ENCODE measurements around the gene PIK3R6.
"Not testable (repeated sequence)": the region's sequence is repeated elsewhere in the genome, so short reads cannot be mapped to it uniquely, and the experiment has no call there.

Gene PIK3R6

DNA sequence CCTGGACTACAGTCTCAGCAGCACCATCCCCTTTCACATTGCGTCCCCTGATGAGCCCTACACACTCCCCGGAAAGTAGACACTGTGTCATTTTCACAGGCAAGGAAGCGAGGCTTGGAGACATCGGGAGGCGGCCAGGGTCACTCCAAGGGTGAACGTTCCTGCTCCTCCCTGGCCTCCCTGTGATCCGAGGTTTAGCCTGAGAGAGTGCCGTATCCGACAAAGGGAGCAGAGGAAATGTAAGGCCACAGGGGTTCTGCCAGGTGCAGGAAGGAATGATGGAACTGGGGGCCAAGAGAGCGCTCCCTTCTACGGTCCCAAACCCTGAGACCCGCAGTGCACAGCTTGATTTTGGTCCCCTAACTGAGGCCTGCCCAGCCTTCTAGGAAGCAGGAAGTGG, 8.0 kb upstream of the PIK3R6 start:
- ATAC-seq: no peak
- no peak for DNase-seq

DNA sequence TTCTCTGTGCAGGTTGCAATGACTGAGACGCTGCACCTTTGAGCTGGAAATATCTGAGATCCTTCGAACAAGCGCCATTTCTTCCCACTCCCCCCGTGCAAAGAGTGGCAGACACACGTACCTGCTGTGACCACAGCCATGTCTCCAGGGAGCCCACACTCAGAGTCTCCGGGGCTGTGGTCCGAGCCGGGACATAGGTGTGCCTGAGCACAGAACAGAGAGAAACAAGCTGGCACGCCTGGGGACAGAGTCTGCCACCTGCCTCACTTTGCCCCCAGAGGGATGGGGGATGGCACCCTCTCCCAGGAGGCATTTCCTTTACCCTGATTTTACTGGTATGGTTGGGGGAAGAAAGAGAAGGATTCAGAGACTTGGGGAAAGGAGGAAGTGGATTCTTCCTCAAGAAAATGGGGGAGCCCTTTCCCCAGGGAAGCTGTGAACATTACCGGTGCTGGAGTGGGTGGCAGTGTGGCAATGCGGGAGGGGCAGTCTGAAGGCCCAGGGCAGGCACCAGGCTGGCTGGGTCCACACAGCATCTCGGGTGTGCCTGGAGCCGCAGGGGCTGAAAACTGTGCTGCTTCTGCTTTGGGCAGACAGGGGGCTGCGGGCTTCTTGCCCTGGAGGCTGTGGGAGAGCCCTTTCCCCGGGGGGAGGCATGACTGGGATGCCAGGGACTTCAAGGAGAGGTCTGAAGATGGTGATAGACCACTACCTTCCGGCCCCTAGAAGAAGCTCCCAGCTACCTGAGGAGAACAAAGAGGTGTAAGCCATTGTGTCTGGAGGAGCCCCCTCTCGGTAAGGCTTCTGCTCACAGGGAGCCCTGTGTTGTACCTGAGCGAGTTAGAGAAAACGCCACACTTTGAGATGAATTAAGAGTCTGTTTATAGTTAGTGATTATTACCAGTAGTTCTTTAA, 6.6 kb upstream of the PIK3R6 start:
- ATAC-seq (peak; percentile 32), DNase-seq (no peak)

DNA sequence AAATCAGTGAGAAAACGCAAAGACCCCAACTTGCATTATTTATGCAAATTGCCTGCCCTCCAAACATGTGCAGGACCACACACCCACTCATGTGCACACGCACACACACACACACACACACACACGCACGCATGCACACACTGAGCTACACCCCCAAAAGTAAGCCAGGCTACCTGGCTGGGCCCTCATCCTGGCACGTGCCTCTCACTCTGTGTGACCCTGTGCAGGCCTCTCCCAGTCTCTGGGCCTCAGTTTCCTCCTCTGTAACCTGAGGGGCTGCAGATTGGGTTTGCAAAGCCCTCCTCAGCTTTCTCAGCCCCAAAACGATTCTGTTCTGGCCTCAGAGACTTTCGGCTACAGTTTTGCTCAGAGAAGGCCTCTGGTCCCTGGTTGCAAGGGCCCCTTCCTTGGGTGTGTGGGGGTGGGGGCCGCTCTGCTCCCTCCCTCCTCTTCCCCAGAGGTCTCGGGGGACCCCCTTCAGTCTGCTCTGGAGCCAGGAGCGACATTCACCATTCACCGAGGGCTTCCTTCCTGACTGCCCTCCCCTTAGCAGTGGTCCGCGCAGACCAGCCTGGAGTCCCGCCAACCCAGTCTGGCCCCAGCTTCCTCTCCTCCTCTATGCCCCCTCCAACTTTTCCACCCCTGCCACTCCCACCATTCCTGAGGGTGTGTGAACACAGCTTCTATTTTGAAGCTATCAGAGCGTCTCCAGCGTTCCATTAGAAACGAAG, 5.4 kb upstream of the PIK3R6 start:
- no peak for DNase-seq
- ATAC-seq: no peak

DNA sequence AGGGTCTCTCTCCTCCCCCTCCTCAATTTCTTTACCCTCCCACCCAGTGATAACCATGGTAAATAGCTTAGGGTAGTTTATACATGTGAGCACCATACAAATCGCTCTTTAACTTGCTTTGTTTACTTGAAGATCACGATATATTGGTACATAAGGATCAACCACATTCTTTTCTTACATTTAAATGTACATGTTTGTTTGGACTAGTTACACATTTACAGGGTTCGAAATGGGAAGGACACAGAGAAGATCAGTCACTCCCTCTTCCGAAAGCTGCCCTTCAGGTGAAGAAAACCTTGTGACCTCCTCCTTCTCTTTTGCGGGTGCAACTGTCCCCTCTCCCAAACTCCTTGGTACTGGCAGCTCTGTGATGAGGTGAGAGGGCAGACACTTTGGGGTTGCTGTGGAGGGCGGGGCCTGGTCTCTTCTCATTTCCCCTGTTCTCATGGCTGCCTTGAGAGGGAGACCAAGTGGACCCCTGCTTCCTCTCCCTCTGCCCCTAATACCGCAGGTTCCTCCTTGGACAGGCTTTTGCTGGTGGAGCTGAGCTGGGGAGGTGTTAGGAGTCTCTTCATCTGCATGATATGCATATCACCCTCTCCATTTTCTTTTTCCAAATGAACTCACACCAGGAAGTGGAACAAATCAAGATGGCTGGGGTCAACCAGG, 4.7 kb upstream of the PIK3R6 start:
- no peak for ATAC-seq
- no peak for DNase-seq

DNA sequence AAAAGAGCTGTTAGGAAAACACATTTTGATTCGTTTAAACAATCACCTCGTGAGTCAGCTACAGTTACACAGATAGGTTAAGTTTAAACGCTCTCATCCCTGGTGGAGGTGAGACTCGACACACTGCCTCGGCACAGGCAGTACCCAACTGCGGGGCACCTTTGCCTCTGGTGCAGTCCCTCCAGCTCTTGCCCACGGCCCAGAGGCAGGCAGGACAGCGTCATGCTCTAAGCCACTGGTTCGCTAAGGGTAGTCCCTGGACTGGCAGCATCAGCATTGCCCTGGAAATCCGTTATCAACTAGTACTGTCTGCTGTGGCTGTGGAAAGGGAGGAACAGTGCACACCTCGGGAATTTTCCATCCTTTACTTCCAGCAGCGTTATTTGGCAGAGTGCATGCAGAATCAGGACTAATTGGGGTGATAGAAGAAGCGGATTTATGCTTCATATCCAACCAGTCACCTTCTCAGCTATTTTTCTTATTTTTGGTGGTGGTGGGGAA, 3.7 kb upstream of the PIK3R6 start:
- no peak for ATAC-seq
- no peak for DNase-seq

DNA sequence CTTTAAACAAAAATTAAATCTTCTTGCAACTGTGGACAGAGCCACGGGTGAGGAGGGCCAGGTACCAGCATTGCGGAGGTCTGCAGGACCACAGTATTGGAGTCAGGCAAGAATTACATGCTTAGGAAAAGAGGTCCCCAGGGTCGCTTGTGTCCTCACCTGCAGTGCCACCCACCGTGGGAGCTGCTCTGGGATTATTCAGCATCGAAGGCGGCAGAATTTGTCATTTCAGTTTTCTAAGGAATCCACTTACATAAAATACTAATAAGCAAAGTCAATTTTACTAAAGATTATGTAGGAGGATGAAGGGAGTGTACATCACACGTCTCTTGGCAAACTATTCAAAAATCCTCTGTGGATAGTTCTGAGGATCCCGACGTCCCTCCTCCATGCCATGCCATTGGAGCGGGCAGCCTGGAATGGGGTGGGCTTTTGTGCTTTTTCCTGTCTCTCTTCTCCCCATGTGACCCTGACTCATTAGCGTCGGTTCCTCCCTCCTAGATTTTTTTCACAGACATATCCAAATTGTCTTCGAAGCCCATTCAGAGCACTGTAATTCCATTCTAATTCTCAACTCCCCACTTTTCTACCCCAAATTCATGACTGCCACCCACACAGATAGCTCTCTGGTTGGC, 3.0 kb upstream of the PIK3R6 start:
- ATAC-seq: no peak
- DNase-seq: no peak

DNA sequence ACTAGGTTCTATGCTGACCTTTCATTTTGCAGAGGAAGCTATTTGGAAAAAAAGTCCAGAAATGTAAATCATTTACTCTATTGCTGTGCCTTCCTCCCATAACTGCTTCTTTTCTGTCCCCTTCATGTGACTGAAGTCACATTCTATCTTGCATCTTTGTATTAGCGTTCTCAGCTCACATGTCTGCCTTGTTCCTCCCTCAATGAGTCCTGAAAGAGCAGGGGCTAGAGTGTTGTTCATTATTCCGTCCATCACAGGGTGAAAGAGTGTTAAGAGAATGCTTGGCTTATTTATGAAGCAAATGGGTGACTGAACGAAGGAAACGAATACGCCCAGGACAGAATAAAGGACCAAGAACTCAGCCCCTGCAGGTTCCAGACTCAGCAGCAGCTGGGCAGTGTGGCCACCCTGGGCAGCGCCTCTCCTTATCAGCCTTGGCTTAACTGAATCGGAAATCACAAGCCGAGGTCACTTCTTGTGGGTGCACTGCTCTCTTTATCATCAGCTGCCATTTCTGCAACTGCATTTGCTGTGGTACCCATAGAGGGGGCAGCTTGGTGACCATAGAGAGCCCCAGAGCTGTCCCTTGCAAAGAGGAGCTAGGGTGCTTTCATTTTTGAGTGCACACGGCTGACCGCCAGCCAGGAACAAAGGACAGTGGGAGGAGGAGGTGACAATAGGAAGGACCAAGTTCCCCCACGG, 1.8 kb upstream of the PIK3R6 start:
- ATAC-seq (no peak), DNase-seq (no peak)

DNA sequence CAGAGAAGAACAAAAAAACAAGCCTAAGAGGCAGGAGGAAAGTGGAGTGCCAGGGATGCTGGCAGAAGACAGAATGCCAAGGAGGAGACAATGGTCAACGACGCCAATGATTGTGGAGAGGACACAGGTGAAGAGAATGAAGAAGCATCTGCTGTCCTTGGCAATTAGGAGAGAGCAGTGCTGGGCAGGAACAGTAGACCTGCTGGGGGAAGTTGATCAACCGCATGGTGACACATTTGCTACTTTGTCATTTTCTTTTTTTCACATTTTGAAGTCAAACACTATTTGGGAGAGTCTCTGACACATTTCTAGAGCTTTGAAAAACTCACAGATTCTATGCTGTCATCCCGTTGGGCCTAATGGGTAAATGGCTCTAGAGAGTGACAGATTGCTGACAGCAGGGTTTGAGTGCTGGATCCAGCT, 1.1 kb upstream of the PIK3R6 start:
- no peak for DNase-seq

DNA sequence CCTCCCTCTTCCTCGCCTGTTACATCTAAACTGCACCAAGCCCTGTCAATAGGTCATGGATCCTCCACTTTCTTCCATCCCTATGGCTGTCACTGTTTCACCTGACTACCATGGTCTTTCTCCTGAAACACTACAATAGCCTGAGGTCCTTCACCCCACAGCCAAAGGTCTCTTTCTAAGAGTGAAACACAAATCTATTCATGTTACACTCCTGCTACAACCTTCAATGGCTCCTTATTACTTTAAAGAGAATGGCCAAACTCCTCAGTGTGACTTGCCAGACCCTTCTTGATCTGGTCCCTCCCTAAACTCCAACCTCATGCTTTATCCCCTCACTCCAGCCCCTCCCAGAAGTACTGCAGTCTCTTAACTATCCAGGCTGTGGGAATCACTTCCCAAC, 618 bp upstream of the PIK3R6 start:
- no peak for DNase-seq
- ATAC-seq: no peak

More for the DNA sequence above, 1.1 kb upstream of the PIK3R6 start:
- peak; percentile 55 for ATAC-seq

DNA sequence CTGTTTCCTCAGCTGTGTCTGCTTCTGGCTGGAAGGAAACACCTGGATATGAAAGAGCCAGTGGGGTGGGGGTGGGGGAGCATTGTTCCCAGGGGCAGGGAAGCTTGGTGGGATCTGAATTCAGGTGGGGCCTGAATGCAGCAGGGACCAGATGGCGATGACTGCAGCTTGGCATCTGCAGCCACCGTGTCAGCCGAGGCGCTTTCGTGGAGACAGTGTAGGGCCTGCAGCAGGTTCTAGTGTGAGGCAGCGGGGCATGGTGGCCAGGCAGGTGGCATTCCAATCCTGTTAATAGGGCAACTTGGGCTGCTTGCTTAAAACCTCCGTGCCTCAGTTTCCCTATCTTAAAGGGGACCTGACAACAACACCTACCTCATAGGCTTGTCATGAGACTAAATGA, 1.7 kb downstream of the PIK3R6 start:
- DNase-seq (no peak), ATAC-seq (no peak)

DNA sequence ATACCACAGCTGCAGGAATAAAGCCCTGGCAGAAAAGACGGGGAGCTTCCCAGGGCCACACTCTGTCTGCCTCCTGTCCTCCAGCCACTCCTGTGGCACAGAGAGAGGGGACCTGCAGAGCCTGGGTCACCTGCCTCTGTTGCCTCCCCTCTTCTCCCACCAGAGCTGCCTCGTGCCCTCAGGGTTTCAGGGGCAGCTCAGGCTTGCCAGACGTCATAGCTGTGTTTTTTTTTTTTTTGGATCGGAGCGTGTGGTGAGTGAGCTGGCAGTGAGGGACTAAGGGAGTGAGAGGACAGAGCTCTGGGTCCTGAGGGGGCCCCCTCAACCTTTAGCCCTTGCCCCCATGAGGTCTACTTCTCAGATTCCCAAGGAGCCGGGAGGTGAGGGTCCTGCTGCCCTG, 2.1 kb downstream of the PIK3R6 start:
- no peak for ATAC-seq
- no peak for DNase-seq

DNA sequence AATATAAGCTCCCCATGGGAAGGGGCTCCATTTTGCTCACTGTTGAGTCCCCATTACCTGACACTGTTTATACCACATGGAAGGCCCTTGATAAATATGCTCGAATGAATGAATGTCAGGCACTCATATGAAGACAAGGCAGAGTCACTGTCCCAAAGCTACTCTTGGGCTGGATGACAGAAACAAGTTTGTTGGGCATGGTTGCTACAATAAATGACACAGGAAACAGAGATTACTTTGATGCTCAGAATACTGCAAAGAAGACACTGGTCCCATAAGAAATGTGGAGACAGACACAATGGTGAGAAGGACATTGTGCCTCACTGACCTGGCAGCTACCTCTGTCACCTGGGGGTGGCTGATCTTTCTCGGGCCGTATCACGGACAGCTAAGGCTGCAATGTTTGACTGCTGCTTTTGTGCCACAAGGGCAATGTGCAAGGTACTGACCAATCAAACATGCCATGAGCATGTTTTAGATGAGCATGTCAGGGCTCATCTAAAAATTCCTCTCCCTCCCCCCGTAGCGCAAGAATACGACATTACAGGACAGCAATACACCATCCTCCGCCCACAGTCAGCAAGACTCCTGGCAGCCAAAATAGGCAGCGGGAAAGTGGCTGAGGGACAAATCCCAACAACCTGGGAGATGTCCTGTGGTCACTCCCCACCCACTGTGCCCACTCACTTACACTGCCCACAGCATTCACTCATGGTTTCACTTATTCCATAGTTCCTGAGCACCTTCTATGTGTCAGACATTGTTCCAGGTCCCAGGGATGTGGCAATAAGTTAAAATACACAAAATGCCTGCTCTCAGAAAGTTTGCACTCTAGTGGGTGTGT, 5.0 kb downstream of the PIK3R6 start:
- DNase-seq: no peak
- no peak for ATAC-seq

DNA sequence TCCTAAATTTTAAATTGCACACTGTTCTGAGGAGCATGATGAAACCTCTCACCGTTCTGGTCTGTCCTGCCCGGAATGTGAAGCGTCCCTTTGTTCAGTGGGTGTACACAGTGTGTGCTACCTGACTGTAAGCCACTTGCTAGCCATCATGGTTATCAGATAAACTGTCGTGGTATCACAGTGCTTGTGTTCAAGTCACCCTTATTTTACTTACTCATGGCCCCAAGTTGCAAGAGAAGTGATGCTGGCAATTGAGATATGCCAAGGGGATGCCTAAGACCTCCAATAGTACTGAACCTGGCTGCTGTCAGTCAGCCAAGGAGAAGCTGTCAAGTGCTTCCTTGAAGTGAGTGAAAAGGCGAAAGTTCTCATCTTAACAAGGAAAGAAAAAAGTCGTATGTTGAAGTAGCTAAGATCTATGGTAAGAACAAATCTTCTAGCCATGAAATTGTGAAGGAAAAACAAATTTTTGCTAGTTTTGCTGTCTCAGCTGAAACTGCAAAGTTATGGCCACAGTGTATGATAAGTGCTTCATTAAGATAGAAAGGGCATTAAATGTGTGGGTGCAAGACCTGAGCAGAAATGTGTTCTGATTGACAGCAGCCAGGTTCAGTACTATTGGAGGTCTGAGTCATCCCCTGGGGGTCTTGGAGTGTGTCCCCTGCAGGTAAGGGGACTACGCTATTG, 5.8 kb downstream of the PIK3R6 start:
- ATAC-seq (no peak), DNase-seq (no peak)

DNA sequence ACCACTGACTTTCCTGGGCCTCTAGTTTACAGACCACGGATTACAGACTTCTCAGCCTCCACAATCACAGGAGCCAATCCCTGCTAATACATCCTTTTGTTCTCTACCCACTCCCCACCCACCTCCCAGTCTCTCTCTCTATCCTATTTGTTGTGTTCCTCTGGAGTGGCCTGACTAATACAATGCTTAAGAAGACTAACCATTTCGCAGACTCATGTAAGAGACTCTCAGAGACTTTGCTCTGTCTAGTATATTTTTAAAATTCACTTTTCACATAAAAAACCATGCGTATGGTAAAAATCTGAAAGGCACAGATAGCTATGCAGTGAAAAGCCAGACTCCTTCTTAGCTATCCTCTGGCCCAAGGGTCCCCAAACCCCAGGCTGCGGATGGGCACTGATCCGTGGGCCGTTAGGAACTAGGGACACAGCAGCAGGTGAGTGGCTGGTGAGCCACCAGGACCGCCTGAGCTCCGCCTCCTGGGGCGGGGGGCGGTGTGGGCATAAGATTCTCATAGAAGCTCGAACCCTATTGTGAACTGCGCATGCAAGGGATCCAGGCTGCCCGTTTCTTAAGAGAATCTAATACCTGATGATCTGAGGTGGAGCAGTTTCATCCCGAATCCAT, 7.6 kb downstream of the PIK3R6 start:
- ATAC-seq (no peak), DNase-seq (no peak)

DNA sequence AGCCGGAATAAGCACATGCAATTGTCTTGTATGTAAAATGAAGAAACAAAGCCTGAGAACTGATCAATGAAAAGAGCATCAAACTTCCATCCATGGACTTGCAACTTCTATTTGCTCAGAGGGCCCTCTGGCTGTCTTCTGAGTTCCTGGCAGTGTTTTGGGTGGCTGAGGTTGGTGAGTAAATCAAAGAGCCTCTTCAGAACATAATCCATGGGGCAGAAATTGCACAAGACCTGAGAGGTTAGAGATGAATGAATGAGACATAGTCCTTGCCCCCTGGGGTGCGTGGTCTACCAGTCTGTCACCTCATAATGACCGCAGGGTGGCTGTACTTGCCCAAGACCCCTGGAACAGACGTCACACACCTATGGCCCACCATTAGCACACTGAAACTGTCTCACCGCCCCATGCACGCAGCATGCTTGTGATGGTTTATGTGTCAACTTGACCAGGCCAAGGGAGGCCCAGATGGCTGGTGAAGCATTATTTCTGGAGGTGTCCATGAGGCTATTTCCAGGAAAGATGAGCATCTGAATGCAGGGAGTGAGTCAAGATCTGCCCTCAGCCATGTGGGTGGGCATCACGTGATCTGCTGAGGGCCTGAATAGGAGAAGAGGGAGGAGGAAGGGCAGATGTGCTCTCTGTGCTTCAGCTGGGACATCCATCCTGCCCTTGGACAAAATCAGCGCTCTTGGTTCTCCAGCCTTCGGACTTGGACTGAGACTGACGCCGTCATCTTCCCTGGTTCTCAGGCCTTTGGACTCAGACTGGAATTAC, 8.3 kb downstream of the PIK3R6 start:
- peak; percentile 27 for DNase-seq
- peak; percentile 59 for ATAC-seq

DNA sequence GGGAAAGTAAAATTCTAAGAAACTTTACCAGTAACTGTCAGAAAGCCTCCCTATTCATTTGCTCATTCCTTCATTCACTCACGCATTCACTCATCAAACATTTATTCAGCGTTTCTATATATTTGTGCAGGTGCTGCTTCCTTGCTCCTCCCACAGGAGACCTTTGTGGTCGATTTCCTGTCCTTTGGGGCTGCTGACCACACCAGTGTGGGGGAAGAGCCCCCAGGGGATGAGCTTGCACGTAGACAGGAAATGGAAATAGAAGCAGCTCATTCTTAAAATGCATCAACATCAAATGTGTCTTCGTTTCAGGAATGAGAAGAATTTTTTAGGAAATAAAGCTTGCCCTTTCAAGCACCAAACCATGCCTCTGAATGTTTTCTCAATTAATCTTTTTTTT, 9.6 kb downstream of the PIK3R6 start:
- ATAC-seq: peak; percentile 63
- DNase-seq: peak; percentile 69

DNA sequence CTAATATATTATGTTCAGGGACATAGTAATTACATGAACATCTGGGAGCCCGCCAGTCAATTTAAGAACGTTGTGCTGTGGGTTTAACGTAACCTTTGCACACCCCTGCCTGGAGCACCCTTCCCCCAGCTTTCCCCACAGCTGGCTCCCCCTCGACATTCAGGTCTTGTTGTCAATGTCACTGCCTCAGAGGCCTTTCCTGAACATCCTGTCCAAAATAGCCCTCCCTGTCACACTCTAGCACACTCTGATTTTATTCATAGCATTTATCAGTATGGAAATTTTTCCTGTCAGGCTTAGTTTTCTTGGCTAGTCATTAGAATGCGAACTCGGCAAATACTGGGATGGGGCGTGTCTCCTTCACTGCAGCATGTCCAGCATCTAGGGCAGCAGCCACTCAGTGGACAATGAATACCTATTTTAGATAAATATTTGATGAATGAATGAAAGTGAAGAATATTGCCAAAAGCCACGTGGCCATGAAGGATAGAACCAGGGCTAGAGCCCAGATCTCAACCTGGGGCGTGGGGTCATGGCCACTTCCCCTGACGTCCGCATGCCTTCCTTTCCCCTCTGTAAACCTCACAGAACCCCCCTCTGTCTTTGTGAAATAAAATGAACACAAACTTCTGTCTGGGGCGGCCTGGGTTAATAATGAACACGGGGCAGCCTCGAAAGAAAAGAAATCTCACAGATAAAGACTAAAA, 10.5 kb downstream of the PIK3R6 start:
- ATAC-seq (no peak), DNase-seq (no peak)

DNA sequence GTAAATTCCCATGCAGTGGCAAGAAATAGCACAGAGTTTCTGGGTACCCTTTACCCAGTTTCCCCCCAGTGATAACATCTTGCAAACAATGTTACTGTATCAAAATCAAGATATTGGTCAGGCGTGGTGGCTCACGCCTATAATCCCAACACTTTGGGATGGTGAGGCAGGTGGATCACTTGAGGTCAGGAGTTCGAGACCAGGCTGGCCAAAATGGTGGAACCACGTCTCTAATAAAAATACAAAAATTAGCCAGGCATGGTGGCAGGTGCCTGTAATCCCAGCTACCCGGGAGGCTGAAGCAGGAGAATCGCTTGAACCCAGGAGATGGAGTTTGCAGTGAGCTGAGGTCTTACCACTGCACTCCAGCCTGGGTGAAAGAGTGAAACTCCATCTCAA, 11.3 kb downstream of the PIK3R6 start:
- not testable (repeated sequence) for DNase-seq, ATAC-seq

All from stimulated activated naive CD8-positive, alpha-beta T cell treated with anti-CD3 and anti-CD28 coated beads, Interleukin-15, Interleukin-2, amounts not matched to agents 100 U/mL and 50 U/mL, for 24 hours (primary cell).